GM18508 (cell line): ENCODE data around the gene SELPLG.

ENCODE experiments used
- ATAC-seq: cut with Tn5 transposase; IDR thresholded peaks from one replicate; pipeline ENCODE4 v1.9.1; 2021; ENCODE audit warnings: moderate number of reproducible peaks; ENCODE audit not compliant: insufficient read depth, unreplicated experiment

SELPLG gene

GRCh38 chr12:108608616-108609015 lies 25.1 kb downstream of the SELPLG start:
- ATAC-seq = no peak

- no peak for ATAC-seq
Observed at GRCh38 chr12:108607981-108608600, 25.6 kb downstream of the SELPLG start.

- ATAC-seq = no peak
Observed at GRCh38 chr12:108606492-108606891, 27.2 kb downstream of the SELPLG start.

- ATAC-seq = no peak
Observed at GRCh38 chr12:108605690-108606406, 27.8 kb downstream of the SELPLG start.

- ATAC-seq = no peak
Observed at GRCh38 chr12:108605000-108605689, 28.5 kb downstream of the SELPLG start.

- ATAC-seq = no peak
Observed at GRCh38 chr12:108604208-108604941, 29.3 kb downstream of the SELPLG start.

- ATAC-seq = no peak
Observed at GRCh38 chr12:108603743-108604142, 30.0 kb downstream of the SELPLG start.

- no peak for ATAC-seq
Observed at GRCh38 chr12:108602976-108603704, 30.6 kb downstream of the SELPLG start.

- ATAC-seq = no peak
Observed at GRCh38 chr12:108602209-108602705, 31.4 kb downstream of the SELPLG start.

- no peak for ATAC-seq
Observed at GRCh38 chr12:108600702-108601007, 33.0 kb downstream of the SELPLG start.

- no peak for ATAC-seq
Observed at GRCh38 chr12:108599948-108600701, 33.6 kb downstream of the SELPLG start.

- no peak for ATAC-seq
Observed at GRCh38 chr12:108599541-108599940, 34.2 kb downstream of the SELPLG start.

- no peak for ATAC-seq
Observed at GRCh38 chr12:108598553-108599250, 35.0 kb downstream of the SELPLG start.

- ATAC-seq = no peak
Observed at GRCh38 chr12:108597559-108598471, 35.9 kb downstream of the SELPLG start, which contains the start of gene TMEM119. TSS of gene TMEM119 (minus strand) at chr12:108598084. CDS start at chr12:108592383, 5,701 bp downstream.

GRCh38 chr12:108596854-108597558 lies 36.7 kb downstream of the SELPLG start:
- no peak for ATAC-seq

GRCh38 chr12:108595711-108596647 lies 37.7 kb downstream of the SELPLG start:
- ATAC-seq = no peak
